OCI-M1 (cell line): ENCODE data around the gene PPP1R11.

Experiments
- DNase-seq: peaks from one replicate; lab custom pipeline; 2025; lab: John Stamatoyannopoulos, UW

Gene PPP1R11

DNA sequence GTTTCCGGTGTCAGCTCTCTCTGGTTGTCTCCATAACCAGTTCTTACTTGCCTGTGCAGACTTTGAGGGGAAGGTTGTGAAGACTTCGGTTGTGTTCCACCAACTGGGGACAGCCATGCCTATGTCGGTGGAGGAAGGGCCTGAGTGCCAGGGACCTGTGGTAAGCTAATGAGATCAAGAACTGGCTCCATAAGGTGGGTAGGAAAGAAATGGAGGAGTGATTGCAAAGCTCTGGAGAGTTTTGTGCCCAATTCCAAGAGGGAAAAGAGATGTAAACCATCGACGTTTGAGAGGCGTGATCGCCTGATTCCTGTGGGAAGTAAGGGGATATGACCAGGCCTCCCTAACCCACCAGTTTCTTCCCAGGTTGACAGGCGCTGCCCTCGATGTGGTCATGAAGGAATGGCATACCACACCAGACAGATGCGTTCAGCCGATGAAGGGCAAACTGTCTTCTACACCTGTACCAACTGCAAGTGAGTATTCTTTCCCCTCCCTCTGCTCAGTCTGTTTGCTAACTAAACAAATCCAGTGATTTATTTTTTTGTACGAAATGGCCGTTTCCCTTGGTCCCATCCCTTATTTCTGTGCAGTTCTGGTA is 5.0 kb upstream of the PPP1R11 start:
- DNase-seq: no peak

DNA sequence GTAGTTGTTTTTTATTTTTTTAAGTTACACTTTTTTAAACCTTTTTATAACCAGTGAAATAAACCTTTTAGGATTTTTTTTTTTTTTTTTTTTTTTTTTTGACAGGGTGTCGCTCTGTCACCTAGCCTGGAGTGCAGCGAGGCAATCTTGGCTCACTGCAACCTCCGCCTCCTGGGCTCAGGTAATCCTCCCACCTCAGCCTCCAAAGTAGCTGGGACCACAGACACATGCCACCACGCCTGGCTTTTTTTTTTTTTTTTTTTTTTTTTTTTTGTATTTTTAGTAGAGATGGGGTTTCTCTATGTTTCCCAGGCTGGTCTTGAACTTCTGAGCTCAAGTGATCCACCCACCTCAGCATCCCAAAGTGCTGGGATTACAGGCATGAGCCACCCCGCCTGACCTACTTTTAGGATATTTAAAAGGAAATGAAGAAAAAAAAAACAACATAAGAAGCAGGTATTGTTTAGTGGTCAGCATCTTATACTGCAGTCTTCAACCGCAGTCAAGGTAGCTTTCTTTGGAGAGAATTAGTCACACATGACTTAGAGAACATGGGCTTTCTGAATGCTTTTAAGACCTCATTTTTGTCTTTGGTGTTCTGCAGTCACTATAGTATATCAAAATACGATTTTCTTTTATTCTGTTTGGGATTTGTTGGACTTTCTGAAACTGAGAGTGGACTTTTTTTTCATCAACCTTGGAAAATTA is 4.4 kb upstream of the PPP1R11 start:
- DNase-seq: no peak

DNA sequence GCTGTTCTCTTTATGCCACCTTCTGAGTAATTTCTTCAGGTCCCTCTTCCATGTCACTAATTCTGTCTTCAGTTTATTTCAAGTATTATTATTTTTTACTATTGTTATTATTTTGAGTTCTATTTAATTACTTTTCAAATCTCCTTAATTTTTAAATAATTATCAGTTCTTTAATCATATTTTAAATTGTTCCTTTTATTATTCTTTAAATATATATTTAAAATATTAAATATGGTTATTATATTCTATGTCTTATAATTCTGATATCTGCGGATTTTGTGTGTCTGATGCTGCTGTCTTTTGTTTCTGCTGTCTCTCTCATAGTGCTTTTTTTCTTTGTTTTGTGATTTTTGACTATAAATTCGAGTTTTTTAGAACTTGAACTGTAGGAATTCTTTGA is 3.7 kb upstream of the PPP1R11 start:
- no peak for DNase-seq

DNA sequence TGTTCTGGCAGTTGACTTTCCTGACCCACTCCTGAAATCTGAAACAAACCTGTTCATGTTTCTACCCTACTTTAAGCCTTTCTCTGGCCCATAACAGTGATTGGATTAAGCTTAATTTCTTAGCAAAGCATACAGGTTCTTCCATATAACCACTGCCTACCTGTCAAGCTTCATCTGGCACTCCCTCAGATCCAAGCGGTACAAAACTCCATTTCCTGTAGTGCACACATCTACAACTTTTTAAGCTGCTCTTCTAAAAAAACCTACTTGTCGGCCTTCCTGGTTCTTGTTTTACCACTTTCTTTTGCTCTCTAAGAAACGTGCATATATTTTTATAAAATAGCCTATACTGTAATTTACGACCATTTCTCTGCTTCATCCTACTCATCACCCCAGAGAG is 916 bp upstream of the PPP1R11 start:
- peak; percentile 70 for DNase-seq

DNA sequence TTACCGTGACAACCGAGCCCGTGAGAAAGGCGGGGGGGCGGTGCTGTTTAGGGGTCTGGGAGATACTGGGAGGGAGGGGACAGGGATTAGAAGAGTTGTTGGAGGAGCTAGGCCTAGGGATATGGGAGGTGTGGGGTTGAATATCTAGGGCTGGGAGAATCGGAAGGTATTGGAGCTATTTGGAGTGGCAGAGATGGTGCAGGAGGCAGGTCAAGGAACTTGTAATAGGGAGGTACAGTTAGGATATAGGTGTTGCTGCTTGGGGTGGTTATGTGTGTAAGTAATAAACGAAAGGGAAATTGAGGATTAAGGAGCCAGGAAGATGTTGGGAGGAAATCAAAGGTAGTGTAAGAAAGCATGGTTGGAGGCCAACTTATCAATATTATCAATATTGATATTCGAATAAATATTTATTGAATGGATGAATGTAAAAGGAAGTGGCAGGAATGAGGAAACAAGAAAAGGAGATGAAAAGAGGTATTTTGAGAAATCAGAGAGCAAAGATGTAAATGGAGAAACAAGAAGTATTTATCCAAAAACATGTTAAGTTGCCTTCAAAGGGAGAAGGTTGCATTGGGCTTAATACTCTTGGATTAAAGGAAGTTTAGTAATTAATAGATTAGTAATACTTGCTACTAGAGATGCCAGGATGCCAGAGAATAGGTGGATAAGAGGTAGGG is 602 bp downstream of the PPP1R11 start:
- no peak for DNase-seq

DNA sequence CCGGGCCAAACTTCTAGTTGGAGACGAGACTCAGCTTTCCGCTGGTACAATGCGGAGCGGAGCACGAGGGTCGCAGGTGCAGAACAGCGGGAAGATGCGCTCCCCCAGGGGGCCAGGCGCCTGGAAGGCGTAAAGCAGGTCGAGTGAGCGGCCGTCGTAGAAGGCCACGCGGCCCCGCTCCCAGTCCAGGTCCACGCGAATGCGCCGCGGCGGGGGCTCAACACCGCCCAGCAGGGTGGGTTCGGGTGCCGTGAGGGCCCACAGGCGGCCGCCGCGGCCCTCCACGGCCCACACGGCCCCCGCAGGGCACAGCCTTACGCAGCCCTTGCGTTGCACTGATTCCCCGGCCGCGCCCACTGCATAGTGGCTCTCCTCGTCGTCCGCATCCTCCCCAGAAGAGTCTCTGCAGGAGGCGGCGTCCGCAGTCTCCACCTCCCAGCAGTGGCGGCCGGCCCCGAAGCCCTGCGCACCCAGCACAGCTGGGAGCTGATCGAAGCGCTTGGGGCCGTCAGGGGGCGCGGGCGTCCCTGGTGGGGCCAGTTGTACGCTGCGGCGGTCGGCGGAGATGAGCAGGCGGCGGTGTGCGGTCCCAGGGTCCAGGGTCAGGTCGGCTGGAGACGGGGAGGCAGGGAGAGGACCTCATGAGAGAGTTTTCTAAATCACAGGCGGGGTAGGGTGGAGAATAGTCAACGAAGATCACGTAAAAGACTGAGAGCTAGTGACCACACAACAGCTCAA is 4.3 kb downstream of the PPP1R11 start:
- no peak for DNase-seq

DNA sequence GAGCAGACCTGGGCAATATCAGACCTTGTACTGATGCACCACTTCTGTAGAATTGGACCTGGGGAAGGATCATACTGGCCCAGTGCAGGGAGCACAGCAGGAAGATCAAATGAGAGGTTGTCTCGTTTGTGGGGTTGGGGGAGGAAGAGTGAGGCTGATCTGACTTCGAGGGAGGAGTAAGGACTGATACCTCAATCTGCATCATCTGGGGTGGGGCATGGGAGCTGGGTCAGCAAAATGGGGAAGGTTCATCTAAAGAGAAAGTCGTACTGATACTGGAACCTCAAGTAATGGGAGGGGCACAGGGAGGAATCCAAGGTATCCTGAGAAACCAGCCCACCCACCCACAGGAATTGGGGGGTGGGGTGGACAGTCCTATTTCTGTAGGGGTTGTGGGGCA is 4.9 kb downstream of the PPP1R11 start:
- DNase-seq: no peak

DNA sequence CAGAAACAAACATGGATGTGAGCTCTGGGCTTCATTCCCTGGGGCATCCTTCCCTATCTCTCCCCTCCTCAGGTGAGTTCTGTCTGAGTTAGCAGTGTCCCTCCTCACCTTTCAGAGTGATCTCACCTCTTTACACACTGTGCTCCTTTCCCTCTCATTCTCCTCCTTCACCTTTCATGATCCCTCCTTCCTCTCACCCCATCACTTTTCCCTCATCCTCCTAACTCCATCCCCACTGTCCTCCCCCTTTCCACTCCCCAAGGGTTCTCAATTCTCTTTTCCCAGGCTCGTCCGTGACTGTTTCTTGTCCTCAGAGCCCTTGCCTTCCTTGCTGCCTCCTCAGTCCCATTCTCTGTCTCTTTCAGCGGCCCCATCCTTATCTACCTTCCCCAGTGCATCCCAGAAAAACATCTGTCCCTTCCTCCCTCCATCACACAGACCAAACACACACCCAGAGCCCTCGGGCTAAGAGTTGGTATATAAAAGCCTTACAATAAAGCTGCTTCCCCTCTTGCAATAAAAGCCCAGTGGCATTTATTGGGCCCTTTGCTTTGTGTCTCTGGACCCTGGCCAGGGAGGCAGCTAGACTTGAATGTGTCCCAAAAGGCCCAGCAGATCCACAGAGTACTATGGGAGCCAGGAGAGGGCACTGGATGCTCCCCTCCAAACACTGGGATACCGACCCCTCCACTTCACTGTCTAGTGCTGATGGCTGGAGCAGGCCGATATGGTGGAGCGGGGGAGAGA is 6.7 kb downstream of the PPP1R11 start:
- no peak for DNase-seq

DNA sequence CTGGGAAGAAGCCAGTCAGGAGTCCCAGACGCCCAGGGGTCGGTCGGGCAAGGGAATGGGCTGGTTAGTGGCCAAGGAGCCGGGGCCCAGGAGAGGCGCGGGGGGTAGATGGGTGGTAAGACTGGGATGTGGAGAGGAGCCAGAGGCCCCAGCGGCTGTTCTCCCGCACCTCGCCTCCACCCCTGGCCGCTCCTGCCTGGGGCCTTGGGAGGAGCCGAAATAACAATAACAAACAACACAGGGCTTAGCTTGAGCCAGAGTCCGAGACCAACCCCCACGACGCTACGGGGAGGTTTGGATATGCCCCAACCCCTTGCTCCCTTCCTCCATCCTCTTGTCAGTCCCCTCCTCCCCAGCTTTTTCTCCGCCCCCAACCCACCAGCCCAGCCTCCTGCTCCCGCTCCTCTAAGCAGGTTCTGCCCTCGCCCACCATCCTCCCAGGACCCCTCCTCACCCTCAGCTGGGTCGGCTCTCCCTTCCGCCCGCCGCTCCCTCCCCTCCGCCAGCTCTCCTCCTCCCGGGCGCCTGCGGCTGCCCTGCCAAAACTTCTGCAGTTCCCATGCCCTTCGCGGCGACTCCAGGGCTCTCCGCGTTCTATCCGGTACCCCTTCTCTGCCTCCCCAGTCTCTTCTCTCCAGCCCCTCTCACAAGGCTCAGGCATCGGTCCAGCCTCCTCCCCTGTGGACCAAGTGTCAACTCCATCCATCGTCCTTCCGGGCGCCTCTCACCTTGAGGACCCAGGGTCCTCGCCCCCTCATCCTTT is 7.5 kb downstream of the PPP1R11 start:
- no peak for DNase-seq

DNA sequence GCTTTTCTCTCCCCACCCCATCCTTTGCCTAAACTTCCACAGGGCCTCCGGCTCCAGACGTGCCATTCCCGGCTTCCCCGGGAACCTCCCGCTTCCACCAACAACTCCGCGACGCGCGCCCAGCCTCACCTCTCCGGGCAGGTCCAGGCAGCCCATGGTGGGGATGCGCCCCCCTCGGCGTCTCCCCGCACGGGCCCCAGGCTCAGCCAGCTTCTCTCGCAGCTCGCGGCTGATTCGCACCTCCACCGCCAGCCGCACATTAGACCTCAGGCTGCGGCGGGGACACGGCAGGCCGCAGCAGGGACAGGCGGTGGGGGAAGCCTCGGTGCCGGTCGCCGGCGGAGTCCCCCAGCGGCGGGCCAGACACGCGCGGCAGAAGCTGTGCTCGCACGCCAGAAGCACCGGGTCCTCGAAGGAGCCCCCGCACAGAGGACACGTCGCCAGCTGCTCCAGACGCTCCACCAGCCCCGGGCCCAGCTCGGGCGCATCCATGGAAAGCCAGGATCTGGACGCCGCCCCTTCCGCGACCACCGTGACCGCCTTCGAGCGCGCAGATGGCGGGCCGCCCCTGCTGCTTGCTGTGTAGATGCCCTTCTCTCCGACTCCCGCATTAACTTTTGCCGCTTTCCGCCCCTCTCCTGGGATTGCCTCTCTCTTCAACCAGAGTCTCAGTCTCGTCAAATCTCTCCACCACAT is 8.2 kb downstream of the PPP1R11 start, which contains the start of gene RNF39:
Gene RNF39 (minus strand): TSS at position 676 of the 696 bp plus-strand sequence. CDS start 184 bp downstream, at position 492.
- DNase-seq: no peak

DNA sequence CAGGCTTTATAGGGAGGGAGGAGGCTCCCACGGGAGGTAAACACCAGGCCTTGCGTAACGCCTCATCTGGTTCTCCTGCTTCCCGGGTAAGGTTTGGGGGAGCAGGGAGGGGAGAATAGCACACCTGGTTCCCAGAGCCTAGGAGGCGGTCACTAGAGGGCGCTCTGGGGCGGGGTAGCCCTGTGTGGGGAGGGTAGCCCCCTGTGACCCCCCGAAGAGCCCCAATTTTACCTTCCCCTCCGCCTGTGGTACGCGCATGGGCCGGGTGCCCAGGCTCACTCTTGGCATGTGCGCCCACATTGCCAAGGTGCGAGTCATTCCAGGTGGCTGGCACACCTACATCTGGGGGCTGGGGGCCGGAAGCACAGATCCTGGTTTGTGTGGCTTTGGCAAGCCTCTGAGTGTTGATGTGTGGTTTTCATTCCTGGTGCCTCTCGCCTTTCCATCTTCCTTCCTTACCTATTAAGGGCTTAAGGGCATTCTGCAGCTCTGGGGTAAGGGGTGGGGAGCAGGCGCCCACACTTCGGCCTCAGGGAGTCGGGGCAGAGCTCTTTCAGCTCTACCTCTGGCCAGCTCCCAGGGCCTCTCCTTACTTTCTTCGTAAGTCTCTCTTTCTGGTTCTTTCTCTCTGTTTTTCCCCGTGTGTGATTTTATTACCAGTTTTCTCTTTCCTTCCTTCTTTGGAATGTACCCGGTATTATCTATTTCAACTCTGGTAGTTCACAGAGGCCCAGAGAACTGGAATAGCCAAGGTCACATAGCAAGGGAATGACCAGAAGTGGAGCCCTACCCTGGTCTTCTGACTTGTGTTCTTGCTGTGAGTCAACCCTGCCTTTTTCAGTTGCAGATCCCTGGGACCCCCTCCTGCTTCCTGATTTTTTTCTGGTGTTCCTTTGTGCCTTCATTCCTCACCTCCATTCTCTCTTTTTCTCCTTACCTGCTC is 9.1 kb downstream of the PPP1R11 start:
- no peak for DNase-seq

DNA sequence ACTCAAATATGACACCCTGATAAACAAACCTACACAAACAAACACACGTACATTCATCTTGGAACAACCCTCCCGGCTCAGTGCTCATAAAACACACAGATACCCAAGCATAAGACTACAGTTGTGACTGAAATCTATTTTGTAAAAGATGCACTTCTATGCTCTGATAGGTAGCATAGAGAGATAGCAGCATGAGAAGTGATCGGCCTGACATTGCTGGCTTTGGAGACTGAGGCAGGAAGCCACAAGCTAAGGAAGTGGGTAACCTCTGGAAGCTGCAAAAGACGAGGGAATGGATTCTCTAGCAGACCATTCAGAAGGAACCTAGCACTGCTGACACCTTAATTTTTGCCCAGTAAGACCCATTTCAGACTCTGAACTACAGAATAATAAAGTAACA is 10.2 kb downstream of the PPP1R11 start:
- DNase-seq: no peak

DNA sequence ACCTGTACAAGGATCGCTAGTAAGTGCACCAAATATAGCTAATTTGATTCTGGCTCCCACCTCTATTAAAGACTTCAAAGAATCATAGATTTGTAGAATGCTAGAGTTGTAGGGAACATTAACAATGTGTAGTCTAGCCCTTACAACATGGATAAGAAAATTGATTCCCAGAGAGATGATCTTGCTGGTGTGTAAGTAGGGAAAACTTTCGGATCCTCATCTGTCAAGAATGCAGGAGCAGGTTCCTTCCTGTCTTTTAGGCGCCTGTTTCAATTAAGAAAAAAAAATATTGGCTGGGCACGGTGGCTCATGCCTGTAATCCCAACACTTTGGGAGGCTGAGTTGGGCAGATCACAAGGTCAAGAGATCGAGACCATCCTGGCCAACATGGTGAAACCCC is 20.9 kb downstream of the PPP1R11 start:
- no peak for DNase-seq

DNA sequence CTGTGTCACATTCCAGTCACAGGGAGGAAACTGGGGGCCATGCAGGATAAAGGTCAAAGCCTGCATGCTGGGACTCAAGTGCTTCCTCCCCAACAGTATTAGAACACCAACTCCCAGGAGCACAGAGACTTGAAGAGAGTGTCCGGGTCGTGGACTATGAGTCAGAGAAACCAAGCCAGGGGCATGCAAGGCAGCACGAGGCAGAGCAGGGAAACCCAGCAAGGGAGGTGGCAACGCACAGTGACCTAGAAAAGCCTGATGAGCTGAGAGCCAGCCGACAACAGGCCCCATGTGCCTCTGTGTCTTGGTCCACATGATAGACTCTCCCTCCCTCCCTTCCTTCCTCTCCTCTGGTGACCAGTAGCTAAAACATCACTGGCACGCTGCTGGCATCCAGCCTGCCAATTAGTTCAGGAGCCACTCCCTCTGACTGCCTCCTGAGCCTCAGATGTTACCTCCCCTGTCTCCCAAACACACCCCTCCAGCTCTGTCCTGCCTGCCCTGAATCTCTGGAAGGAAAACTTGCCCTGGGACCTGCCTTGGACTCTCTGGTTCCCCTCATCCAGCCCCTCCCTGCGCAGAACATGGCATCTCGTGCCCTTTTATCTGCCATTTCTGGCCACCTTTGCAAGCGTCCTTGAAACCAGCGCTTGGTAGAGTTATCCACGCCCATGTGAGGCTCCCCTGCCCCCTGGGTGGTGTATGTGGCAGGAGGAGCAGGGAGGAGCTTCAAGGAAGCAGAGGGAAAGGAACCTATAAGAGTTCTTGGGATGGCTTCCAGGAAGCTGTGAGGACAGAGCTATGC is 24.8 kb downstream of the PPP1R11 start:
- DNase-seq: no peak

DNA sequence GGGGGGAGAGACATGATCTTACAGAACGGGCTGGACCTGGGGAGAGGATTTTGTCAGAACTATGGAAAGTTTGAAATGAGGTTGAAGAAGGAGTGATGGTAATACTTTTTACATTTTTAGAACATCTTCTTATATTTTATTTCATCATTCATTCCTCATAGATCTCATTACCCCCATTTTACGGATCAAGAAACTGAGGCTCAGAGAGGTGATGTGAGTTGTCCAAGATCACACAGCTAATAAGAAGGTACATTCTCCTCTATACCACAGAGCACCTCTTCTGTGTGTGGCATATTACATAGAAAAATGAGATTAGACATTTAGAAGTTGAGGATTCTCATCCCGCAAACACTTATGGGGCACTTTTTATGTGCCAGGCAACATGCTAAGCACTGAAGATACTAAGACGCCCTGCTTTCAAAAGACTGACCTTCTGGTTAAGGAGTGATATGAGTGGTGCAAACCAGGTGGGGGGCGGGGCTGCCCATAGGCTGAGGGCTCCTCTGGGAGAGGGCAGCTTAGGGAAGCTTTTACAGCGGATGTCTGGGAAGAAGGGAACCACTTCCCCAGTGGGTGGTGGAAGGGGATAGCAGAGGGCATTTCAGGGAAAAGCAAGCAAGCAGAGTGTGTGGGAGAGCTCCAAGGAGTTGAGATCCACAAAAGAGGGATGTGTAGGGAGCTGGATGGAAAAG is 26.0 kb downstream of the PPP1R11 start:
- no peak for DNase-seq

DNA sequence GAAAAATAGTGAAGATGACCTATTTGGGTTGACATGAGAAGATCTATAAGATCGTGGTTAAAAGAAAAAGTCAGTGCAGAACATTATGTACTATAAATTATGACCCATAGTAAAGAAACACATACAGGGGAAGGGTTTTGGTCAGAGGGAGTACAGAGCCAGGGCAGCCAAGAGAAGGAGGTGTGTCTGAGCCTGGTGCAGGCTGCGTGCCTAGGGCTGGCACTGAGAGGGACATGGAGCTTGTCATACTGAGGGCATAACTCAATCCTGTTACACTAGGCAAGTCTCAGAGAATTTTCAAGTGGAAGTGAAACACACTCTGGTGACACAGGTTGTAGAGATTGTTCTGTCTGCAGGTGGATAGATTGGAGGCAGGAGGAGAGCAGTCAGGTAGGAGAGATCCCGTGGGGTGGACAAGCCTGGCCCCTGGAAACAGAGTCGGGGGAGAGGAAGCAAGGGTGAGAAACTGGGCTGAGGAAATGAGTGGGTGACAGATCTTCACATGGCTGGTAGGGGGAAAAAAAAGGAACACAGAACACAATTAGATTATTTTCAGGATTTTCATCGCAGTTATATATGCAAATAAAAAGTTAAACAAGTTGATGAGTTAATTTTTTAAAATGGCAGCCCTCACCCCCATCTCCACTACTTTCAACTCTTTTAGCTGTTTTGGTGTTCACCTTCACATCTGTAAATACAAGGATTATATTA is 27.1 kb downstream of the PPP1R11 start:
- no peak for DNase-seq

DNA sequence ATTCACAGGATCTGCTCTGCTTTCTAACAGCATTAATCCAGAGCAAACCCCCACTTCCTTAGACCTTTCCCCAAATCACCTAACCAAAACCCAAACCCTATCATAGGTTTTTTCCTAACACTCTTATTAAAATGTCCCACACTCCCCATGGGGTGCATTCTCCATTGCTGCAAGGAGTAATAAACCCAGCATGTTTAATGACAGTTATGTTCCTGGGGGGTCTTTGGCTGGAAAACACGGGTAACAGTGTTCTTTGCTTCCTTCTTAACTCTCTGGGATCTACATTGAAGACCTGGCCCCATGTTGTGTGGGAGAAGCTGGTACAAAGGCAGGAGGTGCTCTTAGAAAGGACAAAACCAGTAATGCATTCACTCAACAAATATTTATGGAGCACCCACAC is 29.8 kb downstream of the PPP1R11 start:
- DNase-seq: no peak
